GM18861 (cell line): ENCODE data around the gene GPC6.

Experiments used
- ATAC-seq: cut with Tn5 transposase; IDR thresholded peaks from one replicate; pipeline ENCODE4 v1.9.1; 2021; ENCODE audit not compliant: unreplicated experiment

GPC6 gene

DNA sequence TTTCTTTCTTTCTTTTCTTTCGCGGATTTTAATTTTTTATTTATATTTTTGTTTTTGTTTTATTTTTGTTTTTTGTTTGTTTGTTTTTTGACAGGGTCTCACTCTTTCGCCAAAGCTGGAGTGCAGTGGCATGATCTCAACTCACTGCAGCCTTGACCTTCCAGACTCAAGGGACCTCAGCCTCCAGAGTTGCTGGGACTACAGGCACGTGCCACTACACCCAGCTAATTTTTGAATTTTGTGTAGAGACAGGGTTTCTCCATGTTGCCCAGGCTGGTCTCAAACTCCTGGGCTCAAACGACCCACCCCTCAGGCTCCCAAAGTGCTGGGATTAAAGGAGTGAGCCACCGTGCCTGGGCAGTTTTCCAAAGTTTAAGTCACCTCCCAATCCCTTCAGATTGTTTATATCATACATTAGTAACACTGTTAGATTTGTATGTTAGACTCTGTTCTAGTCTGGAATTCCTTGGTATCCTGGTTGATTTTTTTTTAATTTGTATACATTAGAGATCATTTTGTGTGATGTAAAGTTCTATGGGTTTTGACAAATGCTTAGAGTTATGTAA, 655.6 kb downstream of the GPC6 start:
- ATAC-seq, result no peak

GRCh38 chr13:93889430-93889951, 662.9 kb downstream of the GPC6 start:
- no peak for ATAC-seq

DNA sequence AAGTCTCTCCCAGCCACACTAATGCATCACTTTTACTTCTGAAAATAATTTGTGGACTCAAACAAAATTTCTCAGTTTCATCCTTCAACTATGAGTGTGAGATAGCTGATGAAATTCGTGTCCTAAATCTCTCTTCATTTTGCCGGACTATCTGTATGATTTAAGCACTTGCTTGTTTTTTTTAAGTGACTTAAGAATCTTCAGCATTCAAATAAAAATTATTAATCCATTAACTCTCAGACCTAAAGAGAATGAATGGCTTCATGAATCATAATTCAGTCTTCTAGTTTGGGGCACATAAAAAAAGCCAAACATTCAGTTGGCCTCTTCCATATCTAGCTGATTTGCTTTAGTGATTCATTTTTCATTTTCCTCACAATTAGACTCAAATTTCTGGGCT, 673.4 kb downstream of the GPC6 start:
- ATAC-seq, result no peak

DNA sequence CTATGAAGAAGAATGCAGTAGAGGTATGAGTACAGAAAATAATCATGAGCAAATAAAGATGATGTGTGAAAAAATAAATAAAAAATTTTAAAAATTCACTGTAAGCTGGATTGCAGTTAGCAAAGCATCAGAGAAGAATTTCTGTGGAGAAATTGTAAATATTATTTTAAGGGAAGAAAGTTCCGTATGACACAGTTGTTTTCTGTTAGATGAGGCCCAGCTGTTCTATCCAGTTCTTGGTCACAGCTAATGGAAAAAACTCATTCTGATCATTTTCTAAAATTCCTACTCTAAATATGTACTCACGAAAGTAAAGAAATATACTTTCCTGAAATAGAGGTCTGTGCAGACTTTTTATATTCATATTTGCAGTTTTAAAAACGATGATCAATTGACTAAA, 674.1 kb downstream of the GPC6 start:
- ATAC-seq, result no peak

DNA sequence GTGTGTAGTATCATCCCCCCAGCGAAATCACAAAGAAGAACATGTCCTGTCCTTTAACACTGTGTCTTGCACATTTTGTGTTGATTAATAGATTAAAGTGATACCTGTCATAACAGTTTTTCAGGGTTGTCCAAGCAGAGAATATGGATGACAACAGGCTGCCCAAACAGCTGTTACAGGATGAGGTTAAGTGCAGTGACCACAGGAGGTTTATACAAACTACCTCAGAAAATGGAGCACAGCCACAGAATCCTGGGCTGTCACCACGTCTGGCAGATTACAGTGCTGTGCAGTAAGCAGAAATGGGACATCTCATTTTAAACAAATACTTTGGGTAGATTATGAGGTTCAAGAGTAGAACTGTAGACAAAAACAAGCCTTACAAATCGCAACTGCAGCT, 677.3 kb downstream of the GPC6 start:
- no peak for ATAC-seq

DNA sequence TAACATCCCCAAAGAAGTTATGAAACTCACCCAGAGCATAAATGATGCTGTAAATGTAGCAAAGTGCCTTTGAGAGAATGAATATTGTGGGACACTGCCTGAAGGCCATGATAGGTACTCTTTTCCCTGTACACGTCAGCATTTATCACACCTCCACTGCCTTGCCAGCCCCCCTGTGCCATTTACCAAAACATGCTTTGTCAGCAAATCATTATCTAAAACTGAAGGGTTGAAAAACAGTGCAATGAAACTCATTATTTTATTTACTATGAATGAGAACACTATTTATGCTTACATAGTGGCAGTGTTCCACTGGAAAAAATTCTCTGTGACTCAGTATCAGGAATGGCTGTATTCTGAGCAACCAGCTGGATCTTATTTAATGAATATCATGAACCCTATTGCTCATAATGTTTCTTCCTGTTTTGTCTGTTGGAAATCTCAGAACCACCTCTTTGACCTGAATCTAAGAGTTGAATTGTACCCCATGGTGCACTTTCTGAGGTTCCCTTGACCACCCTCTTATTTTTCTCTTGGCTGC, 688.7 kb downstream of the GPC6 start:
- ATAC-seq, result no peak

GRCh38 chr13:93922063-93922855, 695.7 kb downstream of the GPC6 start:
- no peak for ATAC-seq

GRCh38 chr13:93925990-93926389, 699.4 kb downstream of the GPC6 start:
- ATAC-seq, result no peak

GRCh38 chr13:93926425-93926824, 699.8 kb downstream of the GPC6 start:
- ATAC-seq, result no peak

- ATAC-seq, result no peak
Observed at GRCh38 chr13:93927431-93927830, 700.8 kb downstream of the GPC6 start.

DNA sequence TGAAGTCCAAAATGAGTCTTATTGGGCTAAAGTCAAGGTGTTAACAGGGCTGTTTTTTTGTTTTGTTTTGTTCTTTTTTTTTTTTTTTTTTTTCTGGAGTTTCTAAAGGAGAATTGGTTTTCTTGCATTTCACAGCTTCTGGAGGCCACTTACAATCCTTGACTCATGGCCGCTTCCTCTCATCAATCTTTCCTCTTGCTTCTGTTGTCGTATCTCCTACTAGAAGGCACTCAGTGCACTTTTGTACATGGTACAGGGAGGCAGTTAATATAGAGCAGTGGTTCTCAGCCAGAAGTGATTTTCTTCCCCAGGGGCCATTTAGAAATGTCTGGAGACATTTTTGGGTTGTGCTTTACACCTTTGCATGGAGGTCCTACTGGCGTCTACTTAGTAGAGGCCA, 706.3 kb downstream of the GPC6 start:
- ATAC-seq, result no peak

DNA sequence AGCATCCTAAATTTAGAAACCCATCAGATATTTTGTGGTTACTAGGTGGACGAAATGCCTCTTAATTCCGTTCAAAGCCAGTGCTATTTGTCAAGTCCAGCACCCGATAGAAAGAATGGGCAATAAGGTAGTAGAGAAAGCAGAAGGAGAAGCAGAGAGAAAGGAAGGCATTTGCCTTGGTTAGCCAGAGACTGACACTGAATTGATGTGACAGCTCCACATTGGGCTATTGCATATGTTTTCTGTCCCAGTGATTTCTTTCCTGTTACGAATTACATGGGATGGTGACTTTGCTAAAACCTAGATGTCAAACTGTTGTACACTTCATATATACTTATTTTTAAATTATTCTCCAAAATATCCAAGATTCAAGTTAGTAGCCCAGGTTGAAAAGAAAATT, 710.3 kb downstream of the GPC6 start:
- no peak for ATAC-seq

- no peak for ATAC-seq
Observed at GRCh38 chr13:93941444-93941843, 714.8 kb downstream of the GPC6 start.

DNA sequence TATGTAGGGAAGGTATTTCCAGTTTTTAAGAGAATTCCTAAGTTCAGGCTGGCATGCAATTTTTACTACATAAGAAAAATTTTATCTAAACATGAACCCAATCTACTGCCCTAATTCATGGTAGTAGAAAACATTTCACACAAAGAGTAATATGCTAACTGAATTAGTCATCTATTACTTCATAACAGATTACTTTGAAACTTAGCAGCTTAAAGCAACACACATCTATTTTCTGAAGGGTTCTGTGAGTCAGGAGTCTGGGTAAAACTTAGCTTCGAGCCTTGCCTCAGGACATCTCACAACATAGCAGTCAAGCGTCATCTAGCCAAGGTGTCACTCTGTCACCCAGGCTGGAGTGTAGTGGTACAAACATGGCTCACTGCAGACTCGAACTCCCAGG, 715.4 kb downstream of the GPC6 start:
- ATAC-seq, result no peak

GRCh38 chr13:93945621-93946020, 719.0 kb downstream of the GPC6 start:
- ATAC-seq, result no peak

DNA sequence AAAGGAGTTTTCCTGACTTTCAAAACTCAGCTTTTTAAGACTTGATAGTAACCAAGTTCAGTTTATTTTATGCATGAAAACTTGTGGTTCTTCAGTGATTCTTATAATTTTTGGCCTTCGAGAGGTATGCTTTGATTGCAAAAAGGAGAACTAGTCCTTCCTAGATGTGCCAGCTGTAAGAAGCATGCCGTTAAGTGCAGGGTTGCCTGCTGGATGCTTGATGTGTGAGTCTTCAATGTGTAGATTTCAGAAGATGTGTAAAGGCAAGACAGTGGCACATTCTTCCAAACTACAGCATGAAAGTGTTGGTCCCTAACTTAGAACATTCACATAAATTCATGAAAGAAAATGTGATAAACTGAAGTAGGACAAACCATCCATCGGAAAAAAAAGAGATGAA, 720.4 kb downstream of the GPC6 start:
- no peak for ATAC-seq

GRCh38 chr13:93947651-93948050, 721.0 kb downstream of the GPC6 start:
- ATAC-seq, result no peak

DNA sequence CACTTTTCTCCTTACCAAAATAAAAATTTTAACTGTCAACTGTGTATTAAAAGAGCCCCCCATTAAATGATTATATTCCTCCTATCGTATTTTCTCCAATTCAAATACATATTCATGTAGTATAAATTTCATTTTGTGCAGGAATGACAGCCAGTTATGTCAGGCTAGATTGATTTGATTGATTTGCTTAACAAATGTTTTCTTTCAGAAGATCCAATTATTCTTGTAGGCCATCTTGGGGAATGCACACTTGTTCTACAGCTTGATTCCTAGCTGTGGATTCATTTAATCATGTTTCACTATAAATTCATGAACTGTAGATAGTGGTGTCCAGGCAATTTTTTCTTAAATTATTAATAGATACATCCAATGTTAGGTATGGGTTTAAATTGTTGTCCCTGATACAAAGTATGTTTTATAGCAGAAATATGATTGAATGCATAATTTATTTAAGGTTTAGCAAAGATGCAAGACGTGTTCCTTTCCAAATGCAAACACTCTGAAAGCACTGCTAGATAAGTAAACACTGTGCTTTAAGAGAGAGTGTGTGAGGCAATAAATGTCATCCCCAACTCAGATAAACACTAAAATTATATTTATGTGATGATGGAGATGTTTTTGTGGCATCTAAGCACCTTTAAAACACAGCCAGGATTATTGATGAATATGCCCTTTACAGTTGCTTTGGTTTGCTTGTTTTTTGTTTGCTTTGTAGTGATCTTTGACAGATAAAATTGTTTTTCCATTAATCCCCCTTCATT, 721.7 kb downstream of the GPC6 start:
- no peak for ATAC-seq

GRCh38 chr13:93951108-93951507, 724.5 kb downstream of the GPC6 start:
- no peak for ATAC-seq

DNA sequence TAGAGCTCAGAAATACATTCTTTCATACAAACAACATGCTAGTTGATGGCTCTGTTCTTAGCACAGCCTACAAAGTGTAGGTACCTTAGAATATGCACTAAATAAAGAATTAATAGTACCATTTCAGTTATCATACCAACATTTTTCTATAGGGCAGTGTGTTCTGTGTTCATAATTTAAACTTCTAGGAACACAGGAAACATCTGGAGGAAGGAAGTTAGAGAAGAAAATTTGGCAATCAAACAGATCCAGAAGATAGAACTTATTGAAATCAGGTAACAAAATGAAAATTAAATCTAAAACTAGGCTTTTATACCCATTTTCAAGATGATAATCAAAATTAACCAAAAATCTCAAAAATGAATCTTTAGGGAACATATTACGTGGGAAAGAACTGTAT, 725.3 kb downstream of the GPC6 start:
- ATAC-seq, result no peak

DNA sequence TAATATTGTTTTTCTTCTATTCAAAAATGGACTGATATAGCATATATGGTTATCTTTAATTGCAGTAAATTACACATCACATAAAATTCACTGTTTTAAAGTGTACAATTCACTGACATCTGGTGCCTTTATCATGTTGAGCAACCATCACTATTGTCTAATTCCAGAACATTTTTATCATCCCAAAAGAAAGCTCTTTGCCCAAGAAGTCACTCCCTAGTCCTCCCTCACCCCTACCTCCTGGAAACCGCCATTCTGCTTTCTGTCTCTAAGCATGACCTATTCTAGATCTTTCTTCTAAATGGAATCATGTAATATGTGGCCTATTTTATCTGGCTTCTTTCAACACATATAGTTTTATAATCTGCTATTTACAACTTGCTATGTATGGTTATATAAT, 727.2 kb downstream of the GPC6 start:
- no peak for ATAC-seq

DNA sequence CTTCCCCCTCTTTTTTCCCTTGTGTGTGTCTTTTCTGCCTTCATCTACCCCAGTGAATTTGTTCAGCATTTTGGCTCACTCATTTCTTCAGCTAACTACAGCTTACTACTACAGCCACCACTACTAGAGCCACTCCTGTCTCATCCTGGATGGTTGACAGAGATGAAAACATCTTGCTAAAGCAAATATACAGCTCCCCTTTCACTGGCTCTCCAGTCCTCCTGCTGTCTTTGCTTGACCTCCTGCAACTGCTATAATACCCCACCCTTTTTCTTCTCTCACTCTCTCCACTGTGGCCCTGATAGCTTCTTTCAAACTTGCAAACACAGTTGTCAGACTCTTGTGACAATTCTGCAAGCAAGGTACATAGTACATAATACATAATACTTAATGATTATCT, 729.3 kb downstream of the GPC6 start:
- no peak for ATAC-seq
